ENCODE data around the gene STX2. TPM values are rescaled to one million over a fixed set of nuclear protein-coding genes. Genes with fewer than 3 reads are reported as not detected.

STX2 gene
- polyA plus RNA-seq, 2 of the 4 experiments (the other 2 are of a cell fraction): 26.8 to 51.3 TPM

DNA sequence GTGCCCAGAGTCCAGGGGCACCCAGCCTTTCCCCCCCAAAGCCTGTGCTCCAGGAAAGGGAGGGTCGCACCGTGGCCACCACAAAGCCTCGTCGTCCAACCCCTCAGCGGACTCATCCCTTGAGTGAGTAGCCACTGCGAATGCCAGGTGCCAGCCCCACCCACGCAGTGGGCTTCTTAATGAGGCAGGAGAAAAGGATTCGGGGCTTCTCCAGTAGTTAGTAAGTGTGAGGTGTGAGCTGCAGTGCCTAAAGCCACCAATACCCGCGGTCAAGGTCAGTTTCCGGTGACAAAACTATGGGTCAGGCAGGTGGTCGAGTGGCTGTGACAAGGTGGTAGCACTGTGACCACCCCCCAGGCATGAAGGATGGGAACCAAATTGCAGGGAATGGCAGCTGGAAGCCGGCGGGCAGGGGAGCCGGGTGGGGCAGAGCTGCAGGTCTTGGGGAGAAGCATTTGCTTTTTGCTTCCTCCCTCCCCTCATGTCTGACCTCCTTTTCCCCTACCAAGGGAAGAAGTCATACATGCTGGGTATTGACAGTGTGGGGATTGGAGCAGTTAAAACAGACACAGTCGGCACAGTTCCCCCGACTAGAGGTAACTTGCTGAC is 40.8 kb upstream of the STX2 start:
- FAIRE-seq (no peak), ATAC-seq (peak; percentile 40 to 59), DNase-seq (ENCODE audit: low read depth in 1 of 2, low spot score in 1 of 2) (peak in 1 of 2 experiments; percentile 18)
- 0 out of 2 replicates have a peak, but pooled peaks have one; percentile 26 for TF ChIP-seq POLR2AphosphoS2 (conservative IDR thresholded peaks at IDR 0.05; ENCODE audit: low read length)
- TF ChIP-seq CHD4 (IDR thresholded peaks at IDR 0.05; ENCODE audit: borderline replicate concordance): no peak
- TF ChIP-seq, protein P1, sequence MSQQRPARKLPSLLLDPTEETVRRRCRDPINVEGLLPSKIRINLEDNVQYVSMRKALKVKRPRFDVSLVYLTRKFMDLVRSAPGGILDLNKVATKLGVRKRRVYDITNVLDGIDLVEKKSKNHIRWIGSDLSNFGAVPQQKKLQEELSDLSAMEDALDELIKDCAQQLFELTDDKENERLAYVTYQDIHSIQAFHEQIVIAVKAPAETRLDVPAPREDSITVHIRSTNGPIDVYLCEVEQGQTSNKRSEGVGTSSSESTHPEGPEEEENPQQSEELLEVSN (IDR thresholded peaks at IDR 0.05; ENCODE audit: borderline replicate concordance, low read depth): no peak
- Histone ChIP-seq H3K4me1 (peaks cover 5% of the 10 kb centered on the region), H3K9me3 (no peaks in the 10 kb centered on the region), H3K4me3 (no peak overlapping the region), H3K27ac (no peak overlapping the region), H3K4me2 (no peak overlapping the region)
- ChIA-PET CTCF (no interaction called here), POLR2A (no interaction called here)
- WGBS (ENCODE audit: missing lambda C conversion rate): 88% methylated on average over 12 of the region's 17 CpGs

DNA sequence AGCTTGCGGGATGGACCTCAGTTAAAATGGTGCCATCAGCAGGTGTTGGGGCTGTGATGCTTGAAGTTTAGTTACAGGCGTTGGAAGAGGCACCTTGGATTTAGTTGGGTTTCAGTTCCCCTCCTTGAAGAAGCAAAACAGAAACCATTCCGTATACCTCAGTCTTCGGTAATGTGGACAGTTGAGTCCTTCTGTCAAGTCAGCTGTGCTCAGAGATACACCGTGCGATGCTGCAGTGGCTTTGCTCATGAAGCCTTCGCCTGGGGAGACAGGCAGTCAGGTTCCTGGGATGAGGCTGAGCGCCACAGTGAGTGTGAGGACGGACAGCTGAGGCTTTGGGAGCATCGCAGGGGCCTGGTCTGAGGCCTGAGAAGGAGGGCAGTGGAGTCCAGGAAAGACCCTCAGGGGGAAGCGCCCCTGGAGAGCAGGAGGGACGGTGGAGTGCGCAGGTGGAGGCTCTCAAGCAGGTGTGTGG is 40.2 kb upstream of the STX2 start:
- no peak overlapping the region for H3K4me2 ChIP-seq
- DNase-seq (ENCODE audit: low read depth in 1 of 2, low spot score in 1 of 2): no peak
- FAIRE-seq: no peak
- ChIA-PET CTCF (no interaction called here), POLR2A (interaction anchor here (0.8 kb wide), 1 partner anchor 9 kb away, joined by 3 read pairs; no protein-coding TSS in a partner anchor)
- TF ChIP-seq RFX5 (IDR thresholded peaks at IDR 0.05): no peak
- TF ChIP-seq TFCP2L1 (CRISPR knock-in tag; IDR thresholded peaks at IDR 0.05): peak; percentile 52
- peak; percentile 46; the same call in 1 of the 2 replicates for TF ChIP-seq TP53 (CRISPR knock-in tag; IDR thresholded peaks at IDR 0.05)
- WGBS (ENCODE audit: missing lambda C conversion rate): 95% methylated on average over 13 of the region's 13 CpGs
- H3K4me3 ChIP-seq: no peak overlapping the region
- H3K4me1 ChIP-seq: peaks cover 11% of the 10 kb centered on the region
- ATAC-seq: peak; percentile 26 to 49
- no peaks in the 10 kb centered on the region for H3K9me3 ChIP-seq
- H3K27ac ChIP-seq: no peak overlapping the region

DNA sequence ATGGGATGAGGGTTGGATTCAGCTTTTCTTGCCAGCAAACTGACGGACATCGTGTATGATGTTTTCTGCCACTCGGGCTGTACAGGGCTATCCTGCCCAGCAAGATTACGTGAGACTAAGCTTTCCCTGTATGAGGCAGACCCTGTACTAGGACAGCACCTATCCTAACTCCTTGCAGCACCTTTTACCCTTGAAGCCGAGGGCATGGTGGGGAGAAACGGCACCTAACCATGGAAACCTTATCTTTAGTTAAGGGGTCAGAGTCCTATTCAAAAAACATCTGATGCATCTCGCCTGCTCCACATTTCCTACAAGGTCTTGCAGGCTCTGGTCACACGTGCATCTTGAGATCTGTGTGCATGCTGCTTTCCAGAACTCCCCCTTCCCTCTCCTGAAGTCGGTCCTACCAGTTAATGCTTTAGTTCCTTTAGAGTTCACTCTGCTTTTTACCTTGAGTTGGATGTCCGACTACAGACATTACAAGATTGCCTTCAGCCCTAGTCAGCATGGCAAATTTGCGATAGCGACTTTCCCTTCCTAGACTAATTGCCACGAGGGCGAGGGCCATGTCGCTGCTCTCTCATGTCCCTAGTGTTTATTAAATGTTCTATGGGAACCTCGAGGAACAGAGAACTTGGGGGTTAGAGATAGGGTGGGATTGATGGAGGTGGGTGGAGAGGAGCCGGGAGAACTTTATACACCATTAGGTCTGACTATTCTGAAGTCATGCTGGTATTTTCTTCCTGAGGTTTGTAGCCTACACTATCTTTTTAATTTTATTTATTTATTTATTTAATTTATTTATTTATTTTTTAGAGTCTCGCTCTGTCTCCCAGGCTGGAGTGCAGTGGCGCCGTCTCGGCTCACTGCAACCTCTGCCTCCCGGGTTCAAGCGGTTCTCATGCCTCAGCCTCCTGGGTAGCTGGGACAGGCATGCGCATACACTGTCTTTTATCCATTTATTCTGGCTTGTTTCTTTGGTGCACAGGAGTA is 39.4 kb upstream of the STX2 start:
- POLR2A ChIA-PET: interaction anchor here (0.8 kb wide), 1 partner anchor 8 kb away, joined by 3 read pairs; no protein-coding TSS in a partner anchor

More for the DNA sequence above, 39.4 kb upstream of the STX2 start:
- TF ChIP-seq HDAC2 (IDR thresholded peaks at IDR 0.05) (no peak), RNF2 (IDR thresholded peaks at IDR 0.05; ENCODE audit: borderline replicate concordance, low read depth) (no peak), NPAS2 (CRISPR knock-in tag; IDR thresholded peaks at IDR 0.05; ENCODE audit: borderline replicate concordance) (no peak), EHF (CRISPR knock-in tag; IDR thresholded peaks at IDR 0.05) (no peak), TP53 (CRISPR knock-in tag; IDR thresholded peaks at IDR 0.05) (peak; percentile 44; the same call in 1 of the 2 replicates), KDM5A (IDR thresholded peaks at IDR 0.05) (no peak), SREBF2 (IDR thresholded peaks at IDR 0.05) (no peak), POLR2AphosphoS2 (conservative IDR thresholded peaks at IDR 0.05; ENCODE audit: low read length) (peak; percentile 77; the same call in 1 of the 2 replicates), NR3C1 (IDR thresholded peaks at IDR 0.05) (no peak), HOXA7 (CRISPR knock-in tag; IDR thresholded peaks at IDR 0.05) (0 out of 2 replicates have a peak, but pooled peaks have one; percentile 61), MAZ (IDR thresholded peaks at IDR 0.05; ENCODE audit: borderline replicate concordance, low read depth, low read length) (no peak), NFE2L2 (conservative IDR thresholded peaks at IDR 0.05; ENCODE audit: low read length) (no peak), CHD4 (IDR thresholded peaks at IDR 0.05; ENCODE audit: borderline replicate concordance) (no peak), ZFP36 (IDR thresholded peaks at IDR 0.05; ENCODE audit: borderline replicate concordance, partially characterized antibody) (no peak), TFCP2L1 (CRISPR knock-in tag; IDR thresholded peaks at IDR 0.05) (peak; percentile 62; the same call in 1 of the 2 replicates), CEBPB (IDR thresholded peaks at IDR 0.05) (no peak), FOXS1 (CRISPR knock-in tag; IDR thresholded peaks at IDR 0.05) (no peak)
- TF ChIP-seq, protein P2, sequence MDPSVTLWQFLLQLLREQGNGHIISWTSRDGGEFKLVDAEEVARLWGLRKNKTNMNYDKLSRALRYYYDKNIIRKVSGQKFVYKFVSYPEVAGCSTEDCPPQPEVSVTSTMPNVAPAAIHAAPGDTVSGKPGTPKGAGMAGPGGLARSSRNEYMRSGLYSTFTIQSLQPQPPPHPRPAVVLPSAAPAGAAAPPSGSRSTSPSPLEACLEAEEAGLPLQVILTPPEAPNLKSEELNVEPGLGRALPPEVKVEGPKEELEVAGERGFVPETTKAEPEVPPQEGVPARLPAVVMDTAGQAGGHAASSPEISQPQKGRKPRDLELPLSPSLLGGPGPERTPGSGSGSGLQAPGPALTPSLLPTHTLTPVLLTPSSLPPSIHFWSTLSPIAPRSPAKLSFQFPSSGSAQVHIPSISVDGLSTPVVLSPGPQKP (IDR thresholded peaks at IDR 0.05; ENCODE audit: low read depth, low read length): no peak
- TF ChIP-seq, protein P3, sequence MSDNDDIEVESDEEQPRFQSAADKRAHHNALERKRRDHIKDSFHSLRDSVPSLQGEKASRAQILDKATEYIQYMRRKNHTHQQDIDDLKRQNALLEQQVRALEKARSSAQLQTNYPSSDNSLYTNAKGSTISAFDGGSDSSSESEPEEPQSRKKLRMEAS (IDR thresholded peaks at IDR 0.05): no peak
- TF ChIP-seq, protein P4, sequence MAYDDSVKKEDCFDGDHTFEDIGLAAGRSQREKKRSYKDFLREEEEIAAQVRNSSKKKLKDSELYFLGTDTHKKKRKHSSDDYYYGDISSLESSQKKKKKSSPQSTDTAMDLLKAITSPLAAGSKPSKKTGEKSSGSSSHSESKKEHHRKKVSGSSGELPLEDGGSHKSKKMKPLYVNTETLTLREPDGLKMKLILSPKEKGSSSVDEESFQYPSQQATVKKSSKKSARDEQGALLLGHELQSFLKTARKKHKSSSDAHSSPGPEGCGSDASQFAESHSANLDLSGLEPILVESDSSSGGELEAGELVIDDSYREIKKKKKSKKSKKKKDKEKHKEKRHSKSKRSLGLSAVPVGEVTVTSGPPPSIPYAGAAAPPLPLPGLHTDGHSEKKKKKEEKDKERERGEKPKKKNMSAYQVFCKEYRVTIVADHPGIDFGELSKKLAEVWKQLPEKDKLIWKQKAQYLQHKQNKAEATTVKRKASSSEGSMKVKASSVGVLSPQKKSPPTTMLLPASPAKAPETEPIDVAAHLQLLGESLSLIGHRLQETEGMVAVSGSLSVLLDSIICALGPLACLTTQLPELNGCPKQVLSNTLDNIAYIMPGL (CRISPR knock-in tag; IDR thresholded peaks at IDR 0.05; ENCODE audit: borderline replicate concordance): no peak
- no peak for FAIRE-seq
- ATAC-seq: peak in 1 of 2 experiments; percentile 3; a peak in 2 of 6 replicates
- CTCF ChIA-PET: no interaction called here
- no peak overlapping the region for H3K4me3 ChIP-seq
- H3K4me2 ChIP-seq: no peak overlapping the region
- 86% methylated on average over 24 of the region's 24 CpGs for WGBS (ENCODE audit: missing lambda C conversion rate)
- H3K27ac ChIP-seq: no peak overlapping the region
- peaks cover 19% of the 10 kb centered on the region for H3K4me1 ChIP-seq
- no peaks in the 10 kb centered on the region for H3K9me3 ChIP-seq
- DNase-seq (ENCODE audit: low read depth in 1 of 2, low spot score in 1 of 2): no peak

Measured in A549 (cell line).